Amygdala (tissue), 56 donors: ENCODE data around the gene RPAP3.

Experiments
- DNase-seq, 56 donors: peaks; one replicate each; lab custom pipeline; 2025; lab: John Stamatoyannopoulos, UW

Gene RPAP3

GRCh38 chr12:47743311-47743860 lies 37.6 kb upstream of the RPAP3 start:
- no peak for DNase-seq

- DNase-seq: peak in 12 of 56 donors; percentile 10 to 46 (median 24)
These were observed 36.5 kb upstream of the RPAP3 start for GRCh38 chr12:47742253-47742825.

- peak; percentile 56 to 98 (median 90) for DNase-seq
These were observed 35.5 kb upstream of the RPAP3 start for GRCh38 chr12:47741340-47741703.

- peak in 6 of 56 donors; percentile 16 to 65 (median 24) for DNase-seq
These were observed 34.9 kb upstream of the RPAP3 start for GRCh38 chr12:47740606-47741339.

- no peak for DNase-seq
These were observed 34.1 kb upstream of the RPAP3 start for GRCh38 chr12:47739979-47740378.

- no peak for DNase-seq
These were observed 33.5 kb upstream of the RPAP3 start for GRCh38 chr12:47739297-47739696.

- no peak for DNase-seq
These were observed 32.2 kb upstream of the RPAP3 start for GRCh38 chr12:47737936-47738594.

- peak in 52 of 56 donors; percentile 35 to 91 (median 76) for DNase-seq
These were observed 31.2 kb upstream of the RPAP3 start for GRCh38 chr12:47736877-47737676.

- DNase-seq: no peak
These were observed 30.4 kb upstream of the RPAP3 start for GRCh38 chr12:47736216-47736615.

- DNase-seq: no peak
These were observed 29.8 kb upstream of the RPAP3 start for GRCh38 chr12:47735649-47736048.

GRCh38 chr12:47734725-47735480 lies 29.1 kb upstream of the RPAP3 start:
- peak in 39 of 56 donors; percentile 10 to 79 (median 46) for DNase-seq

GRCh38 chr12:47733142-47733541 lies 27.3 kb upstream of the RPAP3 start:
- DNase-seq: no peak

- no peak for DNase-seq
These were observed 26.7 kb upstream of the RPAP3 start for GRCh38 chr12:47732504-47732903.

GRCh38 chr12:47731723-47732122 lies 25.9 kb upstream of the RPAP3 start:
- DNase-seq: no peak

GRCh38 chr12:47730341-47730744 lies 24.5 kb upstream of the RPAP3 start:
- DNase-seq: no peak

GRCh38 chr12:47729233-47729632 lies 23.4 kb upstream of the RPAP3 start:
- DNase-seq: no peak

GRCh38 chr12:47725893-47726292 lies 20.1 kb upstream of the RPAP3 start:
- DNase-seq: no peak

GRCh38 chr12:47725091-47725772 lies 19.4 kb upstream of the RPAP3 start, which contains the start of gene ENDOU:
Gene ENDOU (minus strand): TSS chr12:47725490. CDS start chr12:47725413, 77 bp downstream.
- DNase-seq: no peak
